GM18520 (cell line): ENCODE results near the gene SEMG1.

Experiments
- ATAC-seq: cut with Tn5 transposase; IDR thresholded peaks from one replicate; pipeline ENCODE4 v1.9.1; 2021; ENCODE audit not compliant: unreplicated experiment

SEMG1 gene

DNA sequence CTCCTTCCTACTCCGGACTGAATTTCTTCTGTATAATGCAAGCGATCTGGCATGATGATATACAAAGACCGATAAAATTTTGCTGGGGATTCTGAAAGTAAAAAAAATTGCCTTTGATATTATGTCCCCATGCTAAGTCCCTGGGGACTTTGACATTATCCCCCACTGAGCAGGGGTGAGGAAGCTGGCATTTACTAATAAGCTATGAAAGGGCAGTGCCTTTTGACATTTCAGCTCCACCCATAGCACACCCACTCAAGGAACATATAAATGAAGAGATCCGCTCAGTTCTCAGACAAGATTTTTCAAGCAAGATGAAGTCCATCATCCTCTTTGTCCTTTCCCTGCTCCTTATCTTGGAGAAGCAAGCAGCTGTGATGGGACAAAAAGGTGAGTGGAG, 14.2 kb downstream of the SEMG1 start, which contains the start of gene SEMG2:
TSS of gene SEMG2 (plus strand) at position 298 of the 400 bp plus-strand sequence. CDS start at position 315, 17 bp downstream.
- no peak for ATAC-seq

DNA sequence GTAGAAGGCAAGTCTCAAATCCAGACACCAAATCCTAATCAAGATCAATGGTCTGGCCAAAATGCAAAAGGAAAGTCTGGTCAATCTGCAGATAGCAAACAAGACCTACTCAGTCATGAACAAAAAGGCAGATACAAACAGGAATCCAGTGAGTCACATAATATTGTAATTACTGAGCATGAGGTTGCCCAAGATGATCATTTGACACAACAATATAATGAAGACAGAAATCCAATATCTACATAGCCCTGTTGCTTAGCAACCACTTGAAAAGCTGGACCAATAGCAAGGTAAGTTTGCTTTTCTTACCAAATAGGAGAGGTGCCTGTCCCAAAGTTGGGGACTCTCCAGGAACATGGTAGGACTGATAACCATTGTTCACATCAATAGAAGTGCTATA, 16.3 kb downstream of the SEMG1 start:
- no peak for ATAC-seq

DNA sequence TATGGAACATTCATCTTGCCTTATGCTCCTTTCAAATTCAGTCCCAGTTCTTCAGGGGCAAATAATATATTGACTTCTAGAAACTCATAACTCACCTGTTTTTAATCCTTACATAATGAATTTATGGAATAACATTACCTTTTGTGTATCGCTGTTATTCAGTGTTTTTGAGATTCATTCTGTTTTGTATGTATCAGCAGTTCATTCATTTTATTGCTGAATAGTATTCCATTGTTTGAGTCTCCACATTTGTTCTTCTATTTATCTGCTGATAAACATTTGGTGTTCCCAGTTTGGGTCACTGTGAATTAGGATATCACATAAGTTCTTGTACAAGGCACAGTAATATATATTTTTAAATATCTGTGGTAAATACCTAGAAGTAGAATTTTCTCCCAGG, 19.5 kb downstream of the SEMG1 start:
- ATAC-seq, result no peak

DNA sequence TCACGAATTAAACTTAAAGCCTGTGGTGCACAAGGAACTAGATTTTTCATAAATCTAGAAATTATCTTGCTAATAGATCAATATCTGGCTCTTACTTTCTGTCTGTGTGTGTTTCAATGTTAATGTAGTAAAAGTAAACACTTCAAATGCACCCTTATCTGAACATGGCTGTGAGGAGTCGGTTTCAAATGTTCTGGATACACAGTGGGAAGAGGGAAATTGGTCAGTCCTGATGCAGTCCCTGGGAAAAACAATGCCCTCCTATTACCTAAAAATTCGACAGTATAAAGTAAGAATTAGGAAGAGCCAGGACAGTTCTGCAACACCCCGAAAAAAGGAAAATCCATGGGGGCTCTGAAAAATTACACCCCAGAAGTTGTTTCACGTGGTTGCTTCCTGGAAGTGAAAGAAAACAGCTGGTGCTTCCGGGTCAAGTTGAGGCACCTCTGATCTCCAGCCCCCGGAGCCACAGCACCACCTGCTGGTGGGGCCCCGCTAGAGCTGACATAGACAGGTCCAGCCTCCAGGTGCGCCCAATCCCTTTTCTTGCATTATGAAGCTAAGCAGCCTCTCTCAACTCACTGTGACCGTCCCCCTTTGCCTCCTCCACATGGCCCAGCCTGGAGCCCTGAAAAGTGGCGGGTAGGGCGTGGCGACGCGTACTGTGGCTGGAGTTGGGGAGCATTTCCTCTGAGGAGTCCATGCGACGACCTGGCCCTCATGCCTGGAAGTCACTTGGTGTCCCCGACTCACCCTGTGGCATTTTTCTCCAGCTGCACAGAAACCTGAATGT, 22.6 kb downstream of the SEMG1 start:
- no peak for ATAC-seq

DNA sequence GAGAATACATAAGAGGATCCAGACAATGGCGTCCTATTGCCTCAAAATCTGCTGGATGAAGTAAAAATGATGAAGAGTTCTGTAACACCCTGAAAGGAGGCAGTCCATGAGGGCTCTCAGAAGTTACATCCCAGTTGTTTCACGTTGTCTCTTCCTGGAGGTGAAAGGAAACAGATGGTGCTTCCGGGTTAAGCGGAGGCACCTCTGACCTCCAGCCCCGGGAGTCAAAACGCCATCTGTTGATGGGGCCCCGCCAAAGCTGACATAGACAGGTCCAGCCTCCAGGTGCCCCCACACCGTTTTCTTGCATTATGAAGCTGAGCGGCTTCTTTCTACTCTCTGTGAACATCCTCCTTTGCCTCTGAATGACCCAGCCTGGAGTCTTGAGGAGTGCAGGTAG, 23.8 kb downstream of the SEMG1 start:
- no peak for ATAC-seq

DNA sequence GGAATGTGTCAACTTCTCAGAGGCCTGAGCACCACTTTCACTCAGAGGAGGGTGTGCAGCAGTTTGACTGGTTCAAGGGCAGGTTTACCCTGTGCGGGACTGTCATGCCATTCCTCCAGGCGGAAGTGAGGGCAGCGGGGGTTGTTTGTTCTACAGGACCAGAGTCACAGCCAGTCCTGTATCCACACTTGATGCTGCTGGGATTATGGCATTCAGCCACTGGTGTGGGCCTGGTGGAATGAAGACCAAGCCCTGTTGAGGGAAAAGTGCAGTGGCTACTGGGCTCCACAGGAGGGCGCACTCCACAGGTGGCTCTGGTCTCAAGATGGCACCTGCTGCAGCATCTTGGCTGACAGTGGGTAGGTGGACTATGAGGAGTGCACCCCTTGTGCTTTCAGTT, 29.2 kb downstream of the SEMG1 start:
- no peak for ATAC-seq

DNA sequence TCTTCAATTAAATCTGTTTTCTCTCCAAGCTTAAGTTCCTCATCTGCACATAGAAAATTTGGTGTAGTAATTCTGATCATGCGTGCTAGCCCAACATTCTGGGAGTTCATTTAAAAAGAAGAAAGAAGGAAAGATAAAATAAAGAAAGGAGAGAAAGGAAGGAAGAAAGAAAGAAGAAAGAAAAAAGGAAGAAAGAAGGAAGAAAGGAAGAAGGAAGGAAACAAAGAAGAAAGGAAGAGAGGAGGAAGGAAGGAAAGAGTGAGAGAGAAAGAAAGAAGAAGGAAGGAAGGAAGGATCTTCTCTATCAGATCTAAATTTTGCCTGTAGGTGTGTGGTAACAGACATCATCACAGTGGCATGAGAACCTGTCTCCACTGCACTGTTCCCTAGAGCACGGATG, 31.3 kb downstream of the SEMG1 start:
- ATAC-seq, result no peak

DNA sequence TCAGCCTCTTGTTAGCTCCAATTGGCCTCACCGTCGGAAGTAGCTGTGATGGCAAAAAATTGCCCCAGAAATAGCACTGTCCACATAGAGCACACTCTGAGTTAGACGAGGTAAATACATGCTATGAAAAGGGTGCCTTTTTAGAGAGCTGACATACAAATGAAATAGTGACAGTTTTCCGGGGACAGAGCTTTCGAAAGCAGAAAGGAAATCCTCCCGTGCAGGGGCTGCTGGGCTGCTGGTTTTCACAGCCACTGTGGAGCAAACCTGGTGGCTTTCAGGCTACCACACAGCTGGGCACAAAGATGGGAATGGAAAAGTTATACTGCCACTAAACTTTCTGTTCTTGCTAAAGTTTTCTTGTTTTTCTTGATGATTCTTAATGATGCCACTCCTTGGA, 39.3 kb downstream of the SEMG1 start:
- ATAC-seq, result no peak

DNA sequence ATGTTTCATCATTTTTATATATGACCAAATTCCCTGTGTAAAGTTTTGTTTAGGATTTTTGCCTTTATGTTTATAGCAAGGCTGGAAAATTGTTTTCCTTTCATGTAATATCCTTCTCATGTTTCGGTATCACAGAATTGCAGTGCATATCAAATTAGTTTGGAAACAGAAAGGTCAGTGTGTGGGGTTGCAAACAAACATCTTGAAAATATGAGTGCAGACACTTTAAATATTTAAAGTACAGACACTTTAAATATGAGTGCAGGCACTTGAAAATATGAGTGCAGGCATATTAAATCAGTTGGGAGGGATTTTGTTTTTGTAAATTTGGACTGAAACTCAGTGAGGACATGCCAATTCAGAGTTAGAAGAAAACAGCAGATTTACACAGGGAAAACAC, 41.0 kb downstream of the SEMG1 start:
- no peak for ATAC-seq

DNA sequence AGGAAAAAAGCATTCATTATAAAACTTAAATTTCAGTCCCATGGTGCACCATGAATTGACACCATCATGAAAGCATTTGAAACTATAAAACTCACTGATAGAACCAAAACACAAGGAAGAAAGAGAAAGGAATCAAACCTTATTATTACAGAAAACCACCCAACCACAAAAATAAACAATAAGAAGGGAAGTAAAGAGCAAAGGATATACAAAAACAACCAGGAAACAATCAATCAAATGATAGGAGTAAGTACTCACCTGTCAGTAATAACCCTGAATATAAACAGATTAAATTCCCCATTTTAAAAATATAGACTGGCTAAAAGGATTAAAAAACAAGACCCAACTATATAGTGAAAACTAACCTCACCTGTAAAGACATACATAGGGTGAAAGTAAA, 41.8 kb downstream of the SEMG1 start:
- ATAC-seq, result no peak

DNA sequence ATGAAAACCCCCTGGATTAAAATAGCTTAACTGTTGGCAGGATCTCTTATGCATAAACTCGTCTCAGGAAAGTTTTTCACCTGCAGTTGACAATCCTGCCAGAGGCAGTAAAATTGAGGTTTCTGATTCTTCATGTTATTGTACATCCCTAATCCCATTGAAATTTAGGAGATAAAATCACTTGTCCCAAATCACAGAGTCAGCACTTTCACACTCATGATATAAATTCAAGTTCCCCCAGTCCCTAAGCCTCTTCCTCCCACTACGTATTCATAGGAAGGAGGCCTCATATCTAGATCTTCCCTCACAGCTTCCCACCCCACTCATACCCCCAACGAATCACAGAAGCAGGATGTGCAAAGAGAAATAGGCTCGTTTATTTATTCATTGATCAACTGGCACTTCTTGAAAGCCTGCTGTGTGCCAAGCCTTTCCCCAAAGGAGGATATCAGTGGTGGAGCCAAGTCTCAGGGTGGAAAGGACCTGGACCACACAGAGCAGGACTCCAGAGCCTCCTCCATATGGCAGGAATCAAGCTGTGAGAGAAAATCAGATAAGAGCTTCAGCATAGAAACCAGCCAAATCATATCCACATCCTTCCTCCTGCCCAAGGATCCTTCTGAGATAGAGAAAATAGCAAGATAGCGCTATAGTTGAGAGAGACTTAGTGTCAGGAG, 45.2 kb downstream of the SEMG1 start:
- no peak for ATAC-seq

DNA sequence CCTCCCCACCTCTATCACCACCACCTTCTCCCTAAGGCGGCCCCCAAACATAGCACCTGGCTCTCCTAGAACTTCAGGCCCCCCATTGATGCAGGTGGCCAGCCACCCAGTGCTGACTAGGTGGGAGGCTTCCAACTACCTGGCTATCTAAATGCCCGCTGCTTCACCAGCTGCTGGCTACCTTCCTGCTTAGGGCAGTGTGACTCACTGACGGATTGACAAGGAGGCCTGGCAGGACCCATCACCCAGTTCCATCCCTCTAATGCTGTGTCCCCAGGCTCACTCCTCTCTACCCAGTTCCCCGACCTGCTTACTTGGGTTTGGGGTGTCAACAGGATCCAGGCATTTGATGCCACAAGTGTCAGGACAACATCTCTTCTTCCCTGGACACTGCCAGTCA, 46.4 kb downstream of the SEMG1 start:
- no peak for ATAC-seq

DNA sequence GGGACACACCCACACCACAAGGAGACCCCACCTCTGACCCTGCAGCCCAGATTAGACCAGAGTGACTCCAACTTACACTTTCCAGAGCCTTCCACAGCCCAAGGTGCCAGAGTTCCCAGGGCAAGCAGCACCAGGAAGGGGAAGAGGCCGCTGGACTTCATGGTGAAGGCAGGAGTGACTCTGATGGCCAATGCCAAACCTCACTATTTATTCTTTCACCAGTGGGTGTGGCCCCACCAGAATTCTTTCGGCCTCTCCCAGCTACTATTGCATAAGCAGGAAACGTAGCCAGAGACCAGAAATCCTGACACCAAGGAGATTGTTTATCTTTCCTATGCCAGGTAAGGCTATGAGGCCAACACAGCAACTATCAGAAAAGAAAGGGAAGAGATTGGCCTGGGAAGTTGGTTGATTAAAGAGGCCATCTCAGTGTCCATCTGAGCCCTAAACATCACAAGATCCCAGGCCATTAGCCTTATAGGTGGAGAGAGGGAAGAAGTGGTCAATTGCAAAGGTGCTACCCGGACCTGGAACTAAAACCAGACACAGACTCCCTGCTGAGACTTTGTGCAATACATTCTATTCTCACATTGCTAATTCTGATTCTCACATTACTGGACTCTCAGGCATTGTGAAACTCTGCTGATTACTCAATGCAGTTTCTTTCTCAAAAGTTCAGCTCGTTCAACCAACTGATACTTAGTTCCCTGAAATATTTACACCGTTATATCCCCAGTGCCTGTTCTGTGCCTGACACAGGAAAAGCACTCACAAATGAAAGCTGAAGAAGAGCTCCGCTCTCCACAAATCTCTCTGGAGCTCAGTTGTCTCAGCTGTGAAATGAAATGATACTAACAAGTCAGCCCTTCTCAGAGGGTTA, 47.8 kb downstream of the SEMG1 start, which contains the start of gene SLPI:
TSS of gene SLPI (minus strand) at position 182 of the 880 bp plus-strand sequence. CDS start at position 161, 21 bp downstream.
- ATAC-seq, result no peak

DNA sequence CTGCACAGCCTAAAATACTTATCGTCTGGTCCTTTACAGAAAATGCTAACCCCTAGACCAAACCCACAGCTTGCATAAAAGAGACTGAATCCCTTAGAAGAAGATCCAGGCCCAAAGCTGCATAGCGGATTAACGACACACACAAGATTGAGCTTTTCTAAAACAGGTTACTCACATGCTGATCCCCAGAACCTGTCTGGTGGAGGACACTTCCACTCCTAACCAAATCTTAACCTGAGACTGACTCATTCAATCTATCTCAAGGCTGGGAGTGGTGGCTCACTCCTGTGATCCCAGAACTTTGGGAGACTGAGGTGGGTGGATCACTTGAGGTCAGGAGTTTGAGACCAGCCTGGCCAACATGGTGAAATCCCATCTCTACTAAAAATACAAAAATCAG, 50.3 kb downstream of the SEMG1 start:
- no peak for ATAC-seq

DNA sequence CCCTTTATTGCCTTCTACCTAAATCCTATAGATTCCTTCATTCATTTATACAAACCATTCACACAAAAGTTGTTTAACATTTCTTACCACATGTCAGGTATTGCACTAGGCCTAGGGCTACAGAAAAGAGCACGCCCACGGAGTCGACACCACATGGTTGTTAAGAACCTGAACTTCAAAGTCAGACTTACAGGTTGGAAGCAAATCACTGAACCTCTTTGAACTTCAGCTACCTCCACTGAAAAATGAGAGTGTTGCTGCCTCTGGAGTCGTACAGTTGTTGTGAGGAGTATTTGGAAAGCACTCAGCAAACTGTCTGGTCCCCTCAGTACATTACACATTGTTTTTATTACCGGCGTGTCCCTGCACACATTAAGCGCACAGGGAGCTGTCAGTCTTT, 50.9 kb downstream of the SEMG1 start:
- no peak for ATAC-seq

DNA sequence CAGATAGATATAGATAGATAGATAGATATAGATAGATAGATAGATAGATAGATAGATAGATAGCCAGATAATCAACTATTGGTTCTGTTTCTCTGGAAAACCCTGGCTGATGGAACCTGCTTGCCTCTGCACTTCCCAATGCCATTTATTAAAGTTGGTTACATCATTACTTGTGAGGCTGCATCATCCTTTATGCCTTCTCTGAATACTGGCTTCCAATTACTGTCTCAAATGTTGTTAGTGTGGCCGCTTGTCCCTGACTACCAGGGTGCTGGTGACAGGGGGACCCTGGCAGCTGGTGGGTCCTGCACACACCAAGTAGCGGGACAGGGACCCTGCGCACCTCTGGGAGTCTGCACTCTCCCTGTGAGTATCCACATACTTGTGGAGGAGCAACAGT, 51.4 kb downstream of the SEMG1 start:
- no peak for ATAC-seq

DNA sequence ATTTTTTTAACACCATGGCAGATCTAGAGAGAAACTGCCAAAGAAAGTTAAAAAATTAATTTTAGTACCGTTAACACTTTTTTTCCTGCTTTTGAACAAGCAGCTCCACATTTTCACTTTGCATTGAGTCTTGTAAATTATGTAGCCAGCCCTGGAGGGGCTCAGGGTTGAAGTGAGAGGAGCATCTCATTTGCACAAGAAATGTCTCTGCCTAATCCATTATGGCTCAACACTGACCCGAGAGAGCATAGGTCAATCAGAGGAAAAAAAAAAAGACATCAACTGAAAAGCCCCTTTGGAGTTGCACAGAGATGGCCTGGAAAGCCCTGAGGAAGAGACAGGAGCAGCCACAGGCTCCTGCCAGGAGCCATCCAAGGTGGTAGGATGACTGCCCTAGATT, 51.8 kb downstream of the SEMG1 start:
- ATAC-seq, result no peak
